ENCODE results near the gene NUDT5. TPM values are rescaled to one million over a fixed set of nuclear protein-coding genes. Genes with fewer than 3 reads are reported as not detected.

NUDT5 gene
- total RNA-seq, 1 experiment from 2014 or later = 54.0 TPM

- TF ChIP-seq POLR2AphosphoS5 (IDR thresholded peaks at IDR 0.05; ENCODE audit: low read depth, low read length) = no peak
- TF ChIP-seq REST (IDR thresholded peaks at IDR 0.05; ENCODE audit: insufficient read depth in 1 of 2, low read depth in 2 of 2, low read length in 1 of 2) = no peak
- TF ChIP-seq TCF7L2 (IDR thresholded peaks at IDR 0.05; ENCODE audit: low read depth, low read length) = no peak
- TF ChIP-seq SIN3A (IDR thresholded peaks at IDR 0.05; ENCODE audit: borderline replicate concordance, insufficient read depth, low read depth, low read length) = no peak
- no peak for TF ChIP-seq CTCF (IDR thresholded peaks at IDR 0.05)
- Histone ChIP-seq H3K27ac (ENCODE audit: low read length) (no peak overlapping the region), H3K27me3 (ENCODE audit: control insufficient read depth, insufficient read depth, low read length) (no peaks in the 10 kb centered on the region), H3K36me3 (ENCODE audit: control insufficient read depth, insufficient read depth, low read length) (peaks cover 11% of the 10 kb centered on the region; the same call in 1 of the 2 replicates), H3K4me3 (ENCODE audit: low read depth in 2 of 2, low read length in 2 of 2) (no peak overlapping the region), H3K4me1 (ENCODE audit: control insufficient read depth, insufficient read depth, low read length) (no peaks in the 10 kb centered on the region), H3K9me3 (ENCODE audit: control insufficient read depth, insufficient read depth, low read depth, low read length) (no peaks in the 10 kb centered on the region)
- in situ Hi-C loops (cut with HindIII; ENCODE audit: low pct_unique_long_range_greater_than_20kb, low sequenced_read_pairs) = no loop called here
- no TSS peak for BruUV-seq (replicated peaks)
- DNase-seq (ENCODE audit: low read depth, low spot score) (no peak), ATAC-seq (no peak)
- ChIA-PET POLR2A (no interaction called here), CTCF (no interaction called here)
- intact Hi-C loops (cut with micrococcal nuclease; ENCODE audit: unreplicated experiment) = no loop called here
These were observed 14.5 kb downstream of the NUDT5 start for GRCh38 chr10:12181065-12181775.

GRCh38 chr10:12180221-12180974 lies 15.3 kb downstream of the NUDT5 start:
- intact Hi-C loops (cut with micrococcal nuclease; ENCODE audit: unreplicated experiment) (no loop called here), in situ Hi-C loops (cut with HindIII; ENCODE audit: low pct_unique_long_range_greater_than_20kb, low sequenced_read_pairs) (no loop called here)
- ChIA-PET POLR2A (interaction anchor here (0.5 kb wide), 1 partner anchor 111 kb away, joined by 5 read pairs; no protein-coding TSS in a partner anchor), CTCF (no interaction called here)
- DNase-seq (ENCODE audit: low read depth, low spot score) = no peak
- TF ChIP-seq SIN3A (IDR thresholded peaks at IDR 0.05; ENCODE audit: borderline replicate concordance, insufficient read depth, low read depth, low read length) = no peak
- no peak for TF ChIP-seq REST (IDR thresholded peaks at IDR 0.05; ENCODE audit: insufficient read depth in 1 of 2, low read depth in 2 of 2, low read length in 1 of 2)
- TF ChIP-seq CTCF (IDR thresholded peaks at IDR 0.05) = no peak
- TF ChIP-seq POLR2AphosphoS5 (IDR thresholded peaks at IDR 0.05; ENCODE audit: low read depth, low read length) = no peak
- TF ChIP-seq TCF7L2 (IDR thresholded peaks at IDR 0.05; ENCODE audit: low read depth, low read length) = no peak
- no TSS peak for BruUV-seq (replicated peaks)
- no peaks in the 10 kb centered on the region for H3K4me1 ChIP-seq (ENCODE audit: control insufficient read depth, insufficient read depth, low read length)
- no peak overlapping the region for H3K4me3 ChIP-seq (ENCODE audit: low read depth in 2 of 2, low read length in 2 of 2)
- no peak for ATAC-seq
- H3K27me3 ChIP-seq (ENCODE audit: control insufficient read depth, insufficient read depth, low read length) = no peaks in the 10 kb centered on the region
- H3K36me3 ChIP-seq (ENCODE audit: control insufficient read depth, insufficient read depth, low read length) = peaks cover 7% of the 10 kb centered on the region; the same call in 1 of the 2 replicates
- H3K27ac ChIP-seq (ENCODE audit: low read length) = no peak overlapping the region
- no peaks in the 10 kb centered on the region for H3K9me3 ChIP-seq (ENCODE audit: control insufficient read depth, insufficient read depth, low read depth, low read length)
